ENCODE results near the gene RAD51AP1. TPM values are rescaled to one million over a fixed set of nuclear protein-coding genes. Genes with fewer than 3 reads are reported as not detected.
A peak's percentile ranks its signal among the peaks of the same experiment; 100 is the strongest.

The RAD51AP1 gene
- total RNA-seq, 1 donor from 2014 or later, result 5.6 TPM

GRCh38 chr12:4567073-4567881, 28.6 kb downstream of the RAD51AP1 start:
- Mint-ChIP-seq H3K36me3 (ENCODE audit: low read depth) (no peaks in the 10 kb centered on the region), H3K4me3 (peak overlapping the region; percentile 59), H3K27ac (peak overlapping the region; percentile 88), H3K4me1 (peaks cover 66% of the 10 kb centered on the region), H3K9me3 (no peaks in the 10 kb centered on the region), H3K27me3 (no peaks in the 10 kb centered on the region)
- no peak for DNase-seq
- ATAC-seq (ENCODE audit: low read depth), result peak; percentile 75
- CTCF ChIA-PET, result no interaction called here
- POLR2A ChIA-PET, result interaction anchor here (0.5 to 1.1 kb wide), 7 partner anchors 10 to 417 kb away, joined by 3 to 5 read pairs (median 3); partner anchors contain the start of genes AKAP3, NDUFA9 and RAD51AP1
- intact Hi-C loops (cut with micrococcal nuclease), result loop anchor here (1.0 to 5.0 kb wide), 6 partner anchors 29 to 814 kb away; partner anchors contain the start of genes AKAP3, CRACR2A, NDUFA9 and RAD51AP1
- no peak for TF ChIP-seq CTCF (IDR thresholded peaks at IDR 0.05)

GRCh38 chr12:4569261-4569660, 30.6 kb downstream of the RAD51AP1 start:
- H3K27me3 Mint-ChIP-seq, result no peaks in the 10 kb centered on the region
- ATAC-seq (ENCODE audit: low read depth) (no peak), DNase-seq (no peak)
- intact Hi-C loops (cut with micrococcal nuclease), result loop anchor here (5.0 kb wide), 1 partner anchor 258 kb away; no protein-coding TSS in a partner anchor
- H3K4me1 Mint-ChIP-seq, result peaks cover 56% of the 10 kb centered on the region
- ChIA-PET POLR2A (no interaction called here), CTCF (no interaction called here)
- H3K9me3 Mint-ChIP-seq, result no peaks in the 10 kb centered on the region
- peak overlapping the region; percentile 88 for H3K27ac Mint-ChIP-seq
- peaks cover 8% of the 10 kb centered on the region for H3K36me3 Mint-ChIP-seq (ENCODE audit: low read depth)
- TF ChIP-seq CTCF (IDR thresholded peaks at IDR 0.05), result no peak
- H3K4me3 Mint-ChIP-seq, result no peak overlapping the region

- intact Hi-C loops (cut with micrococcal nuclease), result no loop called here
- Mint-ChIP-seq H3K4me1 (peaks cover 24% of the 10 kb centered on the region), H3K27me3 (no peaks in the 10 kb centered on the region), H3K4me3 (no peak overlapping the region), H3K9me3 (no peaks in the 10 kb centered on the region), H3K27ac (no peak overlapping the region), H3K36me3 (ENCODE audit: low read depth) (peaks cover 8% of the 10 kb centered on the region)
- ChIA-PET POLR2A (no interaction called here), CTCF (no interaction called here)
- DNase-seq (no peak), ATAC-seq (ENCODE audit: low read depth) (no peak)
- TF ChIP-seq CTCF (IDR thresholded peaks at IDR 0.05), result no peak
These were observed 34.0 kb downstream of the RAD51AP1 start for GRCh38 chr12:4572680-4573079.

- CTCF ChIA-PET, result interaction anchor here (1.3 to 1.6 kb wide), 2 partner anchors 178 to 180 kb away, joined by 3 to 25 read pairs; no protein-coding TSS in a partner anchor
- Mint-ChIP-seq H3K4me3 (no peak overlapping the region), H3K4me1 (peaks cover 11% of the 10 kb centered on the region)
These were observed 40.8 kb downstream of the RAD51AP1 start for GRCh38 chr12:4579305-4580102.

More at GRCh38 chr12:4579305-4580102, 40.8 kb downstream of the RAD51AP1 start:
- Mint-ChIP-seq H3K27me3 (no peaks in the 10 kb centered on the region), H3K36me3 (ENCODE audit: low read depth) (no peaks in the 10 kb centered on the region), H3K27ac (no peak overlapping the region), H3K9me3 (no peaks in the 10 kb centered on the region)
- TF ChIP-seq CTCF (IDR thresholded peaks at IDR 0.05), result no peak
- POLR2A ChIA-PET, result no interaction called here
- DNase-seq, result no peak
- ATAC-seq (ENCODE audit: low read depth), result peak; percentile 56
- intact Hi-C loops (cut with micrococcal nuclease), result loop anchor here (1.0 kb wide), 1 partner anchor 179 kb away; no protein-coding TSS in a partner anchor

Measured in activated B cell treated with CpG ODN at 0.5 μM for 24 hours (primary cell).